ENCODE measurements around the gene CCDC71L. TPM values are rescaled to one million over a fixed set of nuclear protein-coding genes. Genes with fewer than 3 reads are reported as not detected.

CCDC71L gene
- total and polyA plus RNA-seq, 2 donors (not counting 1 experiment from before 2014, with no cell fraction given): 11.7 to 29.5 TPM

DNA sequence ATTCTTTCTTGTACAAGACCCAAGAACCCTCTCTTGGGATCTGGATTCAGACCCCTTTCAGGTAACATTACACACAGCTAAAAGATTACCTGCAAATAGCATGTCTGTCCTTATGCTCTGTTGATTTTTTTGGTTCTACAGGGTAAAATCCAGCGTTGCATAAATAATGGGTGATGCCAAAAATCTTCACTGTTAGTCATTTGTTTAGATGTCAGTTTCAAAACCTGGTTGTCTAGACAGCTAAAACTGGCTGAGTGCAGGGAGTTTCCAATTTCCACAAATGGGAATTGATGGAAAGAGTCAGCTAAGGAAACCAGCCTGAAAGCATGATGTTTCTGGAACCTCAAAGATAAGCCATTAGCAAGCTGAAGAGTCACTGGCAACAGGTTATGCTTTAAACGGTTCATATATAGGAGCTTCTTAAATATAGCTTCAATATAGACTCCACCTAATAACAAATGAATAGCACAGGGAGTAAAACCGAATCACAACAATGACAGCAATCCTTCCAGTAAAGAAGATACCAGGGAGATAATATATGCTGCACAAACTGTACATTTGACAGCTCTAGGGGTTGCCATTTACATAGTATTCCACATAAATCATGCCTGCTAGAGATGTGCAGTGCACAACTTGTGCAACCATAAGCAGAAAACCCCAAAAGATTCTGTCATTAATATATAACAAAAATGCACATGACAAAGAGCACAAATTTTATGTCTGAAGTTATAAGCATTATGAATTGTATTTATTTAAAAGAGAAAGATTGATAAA lies 20.4 kb downstream of the CCDC71L start:
- 100% methylated on average over 1 of the region's 3 CpGs for whole genome bisulfite sequencing (ENCODE audit: insufficient coverage)
- Histone ChIP-seq H3K9me3 (ENCODE audit: control extremely low read depth in 1 of 3, control insufficient read depth in 2 of 3, insufficient read depth in 1 of 3, low read length in 2 of 3) (no peaks in the 10 kb centered on the region), H3K4me3 (ENCODE audit: control extremely low read depth in 1 of 5, extremely low read depth in 1 of 5, insufficient read depth in 1 of 5, low read depth in 2 of 5, low read length in 4 of 5) (no peak overlapping the region), H4K20me1 (ENCODE audit: control insufficient read depth, insufficient read depth, low read length, poor library complexity, severe bottlenecking) (no peaks in the 10 kb centered on the region), H3K27me3 (replicated peaks in 1 of 4; ENCODE audit: control extremely low read depth in 1 of 4, control insufficient read depth in 3 of 4, insufficient read depth in 4 of 4, low read length in 3 of 4) (peaks cover 0 to 3% (median 0%) of the 10 kb centered on the region in 4 experiments), H3K36me3 (replicated peaks in 1 of 2; ENCODE audit: control extremely low read depth in 1 of 2, control insufficient read depth in 1 of 2, extremely low read depth in 1 of 2, insufficient read depth in 2 of 2, low read length in 1 of 2) (no peaks in the 10 kb centered on the region), H3K9ac (ENCODE audit: low read length) (no peak overlapping the region), H3K79me2 (ENCODE audit: control insufficient read depth, insufficient read depth, low read length) (no peaks in the 10 kb centered on the region), H3K27ac (ENCODE audit: low read length in 2 of 2) (no peak overlapping the region), H2AFZ (ENCODE audit: insufficient read depth, low read depth, low read length, poor library complexity, severe bottlenecking) (no peak overlapping the region), H3K4me2 (replicated peaks; ENCODE audit: low read depth, low read length, poor library complexity, severe bottlenecking) (no peak overlapping the region), H3K4me1 (ENCODE audit: control insufficient read depth in 2 of 2, insufficient read depth in 2 of 2, low read length in 2 of 2) (peaks cover 4 to 10% of the 10 kb centered on the region in 2 donors)
- intact Hi-C loops (cut with micrococcal nuclease): no loop called here
- DNase-seq: no peak
- Mint-ChIP-seq H3K27ac (no peak overlapping the region), H3K4me3 (no peak overlapping the region), H3K27me3 (peaks cover 1% of the 10 kb centered on the region), H3K4me1 (peaks cover 22% of the 10 kb centered on the region), H3K9me3 (ENCODE audit: insufficient read depth) (no peaks in the 10 kb centered on the region)
- POLR2A ChIA-PET: no interaction called here
- CTCF ChIA-PET: interaction anchor here (1.0 to 2.9 kb wide), 4 partner anchors 18 to 96 kb away, joined by 3 to 11 read pairs (median 4); partner anchors contain the start of gene CCDC71L
- TF ChIP-seq EZH2 (IDR thresholded peaks at IDR 0.05; ENCODE audit: borderline replicate concordance, insufficient read depth, low read depth, low read length, poor library complexity, severe bottlenecking): no peak
- TF ChIP-seq, protein P1, sequence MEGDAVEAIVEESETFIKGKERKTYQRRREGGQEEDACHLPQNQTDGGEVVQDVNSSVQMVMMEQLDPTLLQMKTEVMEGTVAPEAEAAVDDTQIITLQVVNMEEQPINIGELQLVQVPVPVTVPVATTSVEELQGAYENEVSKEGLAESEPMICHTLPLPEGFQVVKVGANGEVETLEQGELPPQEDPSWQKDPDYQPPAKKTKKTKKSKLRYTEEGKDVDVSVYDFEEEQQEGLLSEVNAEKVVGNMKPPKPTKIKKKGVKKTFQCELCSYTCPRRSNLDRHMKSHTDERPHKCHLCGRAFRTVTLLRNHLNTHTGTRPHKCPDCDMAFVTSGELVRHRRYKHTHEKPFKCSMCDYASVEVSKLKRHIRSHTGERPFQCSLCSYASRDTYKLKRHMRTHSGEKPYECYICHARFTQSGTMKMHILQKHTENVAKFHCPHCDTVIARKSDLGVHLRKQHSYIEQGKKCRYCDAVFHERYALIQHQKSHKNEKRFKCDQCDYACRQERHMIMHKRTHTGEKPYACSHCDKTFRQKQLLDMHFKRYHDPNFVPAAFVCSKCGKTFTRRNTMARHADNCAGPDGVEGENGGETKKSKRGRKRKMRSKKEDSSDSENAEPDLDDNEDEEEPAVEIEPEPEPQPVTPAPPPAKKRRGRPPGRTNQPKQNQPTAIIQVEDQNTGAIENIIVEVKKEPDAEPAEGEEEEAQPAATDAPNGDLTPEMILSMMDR (IDR thresholded peaks at IDR 0.05): no peak
- no peak for ATAC-seq (ENCODE audit: low read depth)
